NCI-H82 (cell line): ENCODE measurements around the gene SMARCD1.

ENCODE experiments used
- DNase-seq: peaks from one replicate; lab custom pipeline; 2025; lab: John Stamatoyannopoulos, UW

SMARCD1 gene

GRCh38 chr12:50057000-50057841 lies 27.9 kb upstream of the SMARCD1 start, which contains the start of gene ASIC1:
ASIC1 (plus strand) TSS chr12:50057596; CDS start chr12:50058767, 1,171 bp downstream.
- peak; percentile 89 for DNase-seq

GRCh38 chr12:50057896-50058670 lies 27.1 kb upstream of the SMARCD1 start:
- peak; percentile 36 for DNase-seq

DNA sequence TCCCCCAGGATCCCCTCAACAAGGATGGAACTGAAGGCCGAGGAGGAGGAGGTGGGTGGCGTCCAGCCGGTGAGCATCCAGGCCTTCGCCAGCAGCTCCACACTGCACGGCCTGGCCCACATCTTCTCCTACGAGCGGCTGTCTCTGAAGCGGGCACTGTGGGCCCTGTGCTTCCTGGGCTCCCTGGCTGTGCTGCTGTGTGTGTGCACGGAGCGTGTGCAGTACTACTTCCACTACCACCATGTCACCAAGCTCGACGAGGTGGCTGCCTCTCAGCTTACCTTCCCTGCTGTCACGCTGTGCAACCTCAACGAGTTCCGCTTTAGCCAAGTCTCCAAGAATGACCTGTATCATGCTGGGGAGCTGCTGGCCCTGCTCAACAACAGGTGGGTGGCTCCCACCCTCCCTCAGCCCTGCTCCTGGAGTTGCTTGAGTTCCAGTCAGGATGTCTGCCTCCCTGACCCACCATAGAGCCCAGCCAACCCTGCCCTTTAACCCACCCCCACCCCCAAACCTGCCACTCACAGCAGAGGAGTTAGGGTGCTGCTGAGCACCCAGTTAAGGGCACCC lies 26.3 kb upstream of the SMARCD1 start:
- DNase-seq: no peak

GRCh38 chr12:50059440-50060119 lies 25.6 kb upstream of the SMARCD1 start:
- no peak for DNase-seq

DNA sequence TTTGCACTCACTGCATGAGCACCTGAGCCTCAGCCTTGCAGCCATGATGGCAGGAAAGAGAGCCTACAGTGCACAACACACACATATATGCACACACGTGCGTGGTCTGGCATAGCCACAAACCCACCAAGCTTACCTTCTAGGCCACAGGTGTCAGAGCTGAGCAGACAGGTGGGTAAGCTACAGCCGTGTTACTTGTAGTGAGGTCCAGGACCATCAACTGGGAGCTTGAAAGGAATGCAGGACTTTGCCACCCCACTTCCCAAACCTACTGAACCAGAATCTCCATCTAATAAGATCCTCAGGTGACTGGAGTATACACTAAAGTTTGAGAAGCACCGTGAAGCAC lies 25.0 kb upstream of the SMARCD1 start:
- DNase-seq: no peak

GRCh38 chr12:50061171-50061570 lies 24.0 kb upstream of the SMARCD1 start:
- no peak for DNase-seq

- no peak for DNase-seq
These were observed 23.0 kb upstream of the SMARCD1 start for GRCh38 chr12:50061946-50062686.

DNA sequence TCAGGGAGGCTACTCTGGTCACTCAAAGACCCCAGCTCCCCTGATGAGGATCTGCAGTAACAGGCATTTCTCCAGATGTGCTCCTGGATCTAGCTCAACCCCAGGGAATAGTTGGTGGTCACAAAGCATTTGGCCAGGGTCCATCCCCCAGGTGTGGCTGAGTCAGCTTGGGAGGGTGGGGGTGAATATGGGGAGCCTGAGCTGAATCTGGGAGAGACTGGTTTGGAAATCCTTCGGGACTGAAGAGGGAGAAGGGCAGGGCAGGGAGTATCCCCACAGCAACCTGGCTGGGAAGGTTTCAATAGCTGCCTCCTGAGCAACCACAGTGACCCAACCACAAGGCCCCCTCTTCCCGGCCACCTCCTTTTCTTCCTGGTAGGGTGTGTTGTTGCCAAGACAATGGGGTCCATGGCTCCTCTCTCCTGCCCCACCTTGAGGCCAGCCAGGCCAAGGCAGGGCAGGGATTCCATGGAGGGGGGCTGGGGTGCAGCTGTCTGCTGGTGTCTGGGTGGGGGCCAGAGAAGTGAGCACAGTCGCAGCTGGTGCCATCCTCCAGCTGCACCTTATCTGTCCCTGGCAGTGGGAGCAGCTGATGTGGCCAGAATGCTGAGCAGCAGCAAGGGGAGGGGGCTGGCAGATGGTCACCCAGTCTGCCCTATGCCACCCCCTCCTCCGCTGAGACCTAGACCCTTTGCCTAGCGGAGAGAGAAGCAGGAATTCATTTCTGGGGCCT lies 22.2 kb upstream of the SMARCD1 start:
- DNase-seq: peak; percentile 47

- DNase-seq: no peak
These were observed 19.3 kb upstream of the SMARCD1 start for GRCh38 chr12:50065726-50066310.

DNA sequence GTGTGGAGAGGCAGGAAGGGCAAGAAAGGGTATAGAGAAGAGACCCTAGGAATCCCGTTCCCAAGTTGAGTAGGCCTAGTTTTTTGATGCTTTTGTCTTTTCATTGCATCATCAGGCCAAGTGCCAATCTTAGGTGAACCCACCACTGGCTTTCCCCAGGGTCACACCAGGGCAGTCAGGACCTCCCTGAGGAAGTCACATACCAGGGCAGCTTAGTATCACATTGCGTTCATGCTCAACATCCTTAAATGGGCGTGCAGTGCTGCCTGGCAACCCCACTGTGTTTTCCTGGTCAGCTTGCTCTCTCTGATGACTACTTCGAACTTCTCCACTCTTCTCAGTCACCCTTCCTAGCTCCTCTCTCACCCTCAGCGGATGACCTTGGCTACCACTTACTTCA lies 18.7 kb upstream of the SMARCD1 start:
- DNase-seq: peak; percentile 49

DNA sequence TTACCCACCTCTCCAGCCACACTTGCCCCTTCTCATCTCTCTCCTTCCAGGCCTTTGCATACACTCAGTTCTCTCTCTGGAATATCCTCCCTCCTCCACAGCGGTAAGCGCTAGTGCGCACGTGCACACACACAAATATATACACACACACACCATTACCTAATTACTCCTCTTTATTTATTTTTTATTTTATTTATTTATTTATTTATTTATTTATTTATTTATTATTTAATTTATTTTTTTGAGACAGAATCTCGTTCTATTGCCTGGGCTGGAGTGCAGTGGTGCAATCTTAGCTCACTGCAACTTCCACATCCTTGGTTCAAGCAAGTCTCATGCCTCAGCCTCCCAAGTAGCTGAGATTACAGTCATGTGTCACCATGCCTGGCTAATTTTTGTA lies 16.1 kb upstream of the SMARCD1 start:
- no peak for DNase-seq

DNA sequence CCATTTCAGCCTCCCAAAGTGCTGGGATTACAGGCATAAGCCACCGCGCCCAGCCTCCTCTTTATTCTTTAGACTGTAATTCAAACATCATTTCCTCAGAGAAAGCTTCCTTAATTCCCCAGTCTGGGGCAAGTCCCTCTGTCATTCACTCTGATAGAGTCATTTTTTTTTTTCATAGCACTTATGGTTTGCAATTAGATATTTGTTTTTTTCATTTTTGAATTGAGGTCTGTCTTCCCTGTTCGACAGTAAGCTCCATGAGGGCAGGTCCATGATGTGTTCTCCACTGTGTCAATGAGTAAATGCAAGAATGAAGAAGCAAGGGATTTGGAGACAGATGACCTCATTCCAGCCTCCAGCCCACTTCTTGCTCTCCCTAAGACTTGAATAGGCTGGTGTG lies 15.6 kb upstream of the SMARCD1 start:
- no peak for DNase-seq

DNA sequence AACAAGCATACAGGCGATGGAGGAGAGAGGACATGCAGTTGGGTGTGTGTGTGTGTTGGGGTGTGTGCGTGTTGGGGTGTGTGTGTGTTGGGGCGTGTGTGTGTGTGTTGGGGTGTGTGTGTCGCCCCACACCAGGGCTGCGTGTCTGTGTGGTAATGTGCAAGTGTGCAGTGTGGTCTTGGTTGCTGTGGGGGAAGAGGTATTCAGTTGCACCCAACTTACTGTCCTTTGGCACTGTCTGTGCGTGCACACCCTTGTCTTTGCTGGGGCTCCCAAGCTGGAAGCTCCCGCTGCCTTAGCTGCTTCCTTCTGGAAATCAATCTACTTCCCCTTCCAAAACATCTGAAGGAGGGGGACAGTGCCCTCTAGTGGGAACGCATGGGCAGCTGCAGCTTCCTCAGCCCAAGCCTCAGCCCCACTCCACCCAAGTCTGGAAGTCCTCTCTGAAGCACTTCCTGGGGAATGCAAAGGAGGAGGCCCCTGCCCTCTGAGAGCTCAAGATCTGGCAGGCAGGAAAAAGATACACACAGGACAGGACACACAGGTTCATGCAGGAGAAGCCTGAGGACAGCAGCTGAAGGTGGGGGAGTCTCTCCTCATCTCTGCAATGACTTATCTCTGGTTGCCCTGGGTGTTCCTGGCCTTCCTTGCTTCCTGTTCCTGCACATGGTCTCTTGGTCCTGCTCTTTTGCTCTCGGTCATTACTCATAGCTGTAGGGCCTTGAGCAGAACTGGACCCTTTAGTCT lies 14.7 kb upstream of the SMARCD1 start:
- DNase-seq: peak; percentile 89

DNA sequence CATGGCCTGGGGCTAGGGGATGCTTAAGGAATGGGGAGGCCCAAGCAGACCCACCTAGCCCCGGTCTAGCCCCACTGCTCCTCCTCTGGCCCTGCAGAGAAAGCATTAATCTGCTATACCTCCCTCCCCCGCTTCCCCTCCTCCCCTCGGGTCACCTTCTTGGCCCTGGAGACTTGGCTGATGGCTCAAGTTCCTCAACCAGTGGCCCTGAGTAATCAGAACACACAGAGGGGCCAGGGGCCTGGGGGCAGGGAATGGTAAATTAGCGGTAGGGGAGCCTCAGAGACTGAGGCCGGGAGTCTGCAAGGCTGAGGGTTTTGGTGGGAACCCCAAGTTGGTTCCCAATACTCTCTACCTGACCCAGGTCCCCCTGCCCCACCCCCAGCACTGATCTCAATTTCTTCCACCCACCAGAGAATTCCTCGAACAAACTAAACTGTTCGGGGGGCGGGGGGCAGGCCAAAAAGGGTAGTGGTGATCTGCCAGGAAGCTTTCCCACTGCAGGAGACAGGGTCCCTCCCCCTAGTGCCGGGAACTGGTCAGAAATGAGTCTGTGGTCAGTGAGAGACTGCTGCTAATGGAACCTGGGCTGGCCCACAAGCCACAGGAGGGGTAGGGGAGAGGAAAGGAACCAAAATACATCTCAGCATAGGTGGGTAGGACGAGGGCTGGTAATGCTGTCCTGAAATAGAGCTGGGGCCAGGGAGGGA lies 12.8 kb upstream of the SMARCD1 start:
- no peak for DNase-seq

- no peak for DNase-seq
These were observed 11.9 kb upstream of the SMARCD1 start for GRCh38 chr12:50073206-50073605.

DNA sequence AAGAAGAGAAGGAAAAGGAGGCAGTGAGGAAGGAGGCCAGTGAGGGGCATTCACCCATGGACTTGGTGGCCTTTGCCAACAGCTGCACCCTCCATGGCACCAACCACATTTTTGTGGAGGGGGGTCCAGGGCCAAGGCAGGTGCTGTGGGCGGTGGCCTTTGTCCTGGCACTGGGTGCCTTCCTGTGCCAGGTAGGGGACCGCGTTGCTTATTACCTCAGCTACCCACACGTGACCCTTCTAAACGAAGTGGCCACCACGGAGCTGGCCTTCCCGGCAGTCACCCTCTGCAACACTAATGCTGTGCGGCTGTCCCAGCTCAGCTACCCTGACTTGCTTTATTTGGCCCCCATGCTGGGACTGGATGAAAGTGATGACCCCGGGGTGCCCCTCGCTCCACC lies 11.4 kb upstream of the SMARCD1 start:
- no peak for DNase-seq

DNA sequence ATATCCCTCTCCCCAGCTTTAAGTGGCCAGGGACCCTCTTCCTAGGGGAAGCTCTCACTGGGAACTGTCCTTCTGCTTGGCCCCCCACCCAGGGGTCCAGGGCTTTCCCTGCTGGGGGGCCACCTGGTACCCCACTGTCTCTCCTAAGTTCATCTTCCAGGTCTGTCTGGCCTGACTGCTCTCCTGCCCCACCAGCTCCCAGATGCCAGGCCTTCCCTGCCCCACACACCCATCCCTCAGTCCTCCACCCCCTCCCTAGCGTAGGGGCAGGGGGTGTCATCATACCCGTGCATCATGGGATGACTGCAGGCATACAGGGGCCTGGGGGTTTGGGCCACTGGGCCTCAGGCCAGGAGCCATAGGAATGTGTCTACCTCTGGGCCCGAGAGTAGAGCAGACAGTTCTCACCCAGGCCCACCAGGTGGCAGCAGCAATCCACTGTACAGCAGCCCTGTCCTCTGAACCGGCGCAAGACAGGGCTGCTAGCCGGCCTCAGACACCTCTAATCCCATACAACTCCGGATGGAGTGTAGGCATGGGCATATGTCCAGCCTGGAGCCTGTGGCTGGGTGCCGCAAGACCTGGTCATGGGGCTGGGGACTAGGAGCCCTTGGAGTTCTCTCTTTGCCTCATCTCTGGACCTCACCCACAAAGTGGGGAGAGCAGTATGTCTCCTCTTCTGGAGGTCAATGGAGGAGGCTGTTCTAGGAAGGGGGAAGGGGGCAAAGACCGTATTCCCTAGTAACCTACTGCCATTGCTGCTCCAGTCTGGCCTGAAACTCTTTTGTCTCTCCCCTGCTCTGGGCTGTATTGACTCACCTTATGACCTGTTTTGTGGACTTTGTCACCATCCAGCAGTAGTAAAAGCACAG lies 10.0 kb upstream of the SMARCD1 start:
- peak; percentile 89 for DNase-seq

DNA sequence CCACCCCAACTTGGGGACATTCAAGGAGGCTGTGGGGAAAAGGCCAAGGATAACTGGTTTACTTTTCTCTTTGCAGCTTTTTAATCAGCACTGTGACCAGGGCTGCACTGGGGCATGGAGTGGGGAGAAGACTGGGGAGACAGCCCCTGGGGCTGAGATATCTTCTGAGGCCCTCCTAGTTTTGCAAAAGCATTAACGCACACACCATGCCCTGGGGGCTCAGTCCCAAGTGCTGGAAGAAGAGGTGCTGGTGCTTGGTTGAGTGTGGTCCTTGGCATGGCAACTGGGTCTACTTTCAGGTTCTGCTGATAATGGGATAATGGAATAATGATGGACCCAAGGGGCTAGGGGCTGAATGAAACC lies 9.4 kb upstream of the SMARCD1 start:
- DNase-seq: no peak
